Suprapubic skin (tissue), 4 donors: ENCODE results near the gene COL18A1. TPM values are rescaled to one million over a fixed set of nuclear protein-coding genes. Genes with fewer than 3 reads are reported as not detected.

Source experiments
- DNase-seq, 2 donors: peaks; one replicate each; pipeline ENCODE4 v3.0.0-alpha.2; 2019; ENCODE audit warnings: low spot score in 2 of 2
- H3K27ac ChIP-seq: fragments of 200-600 bp; sonication (generic); one replicate; pipeline ENCODE4 v1.5.1; 2019
- H3K27me3 ChIP-seq: fragments of 200-600 bp; sonication (generic); one replicate; pipeline ENCODE4 v1.5.1; 2019
- H3K36me3 ChIP-seq: fragments of 200-600 bp; sonication (generic); one replicate; pipeline ENCODE4 v1.5.1; 2019
- H3K4me1 ChIP-seq: fragments of 200-600 bp; sonication (generic); one replicate; pipeline ENCODE4 v1.5.1; 2019
- H3K4me3 ChIP-seq: fragments of 200-600 bp; sonication (generic); one replicate; pipeline ENCODE4 v1.5.1; 2019; ENCODE audit warnings: mild to moderate bottlenecking
- H3K9me3 ChIP-seq: fragments of 200-600 bp; sonication (generic); one replicate; pipeline ENCODE4 v1.5.1; 2019
- EP300 ChIP-seq: sonication (generic); formaldehyde crosslinking; IDR thresholded peaks from one replicate; pipeline ENCODE4 v1.6.1; 2017; ENCODE audit warnings: antibody characterized with exemption
- POLR2A ChIP-seq, 2 donors: fragments of 450-650 bp; IDR thresholded peaks; one replicate each; pipeline ENCODE4 v1.6.1; 2017; ENCODE audit warnings: antibody characterized with exemption in 2 of 2, mild to moderate bottlenecking in 2 of 2, moderate library complexity in 2 of 2
- POLR2AphosphoS5 ChIP-seq, 3 donors: sonication (generic); formaldehyde crosslinking; IDR thresholded peaks; one replicate each; pipeline ENCODE4 v1.6.1; 2017; ENCODE audit warnings: antibody characterized with exemption in 3 of 3
- WGBS: methylation state at CpG from one replicate; pipeline ENCODE4 v1.1.5; 2018; 5-methylcytosine and 5-hydroxymethylcytosine counted together
- total RNA-seq, 4 donors: library from RNA; depleted of rRNA; stranded (reverse); fragments of >200 nt; gene quantifications; one replicate each; pipeline ENCODE4 v1.1.0, GENCODE V29; 2016
- TF ChIP-seq, protein P1 (sequence below), 2 donors: fragments of 200-600 bp in 1 of 2; fragments of 450-650 bp in 1 of 2; sonication (generic) in 1 of 2; IDR thresholded peaks; one replicate each; pipeline ENCODE4 v1.5.1; 2016 to 2019; ENCODE audit warnings: antibody characterized with exemption in 2 of 2, mild to moderate bottlenecking in 1 of 2, moderate library complexity in 1 of 2

The COL18A1 gene
- total RNA-seq, 4 donors from 2014 or later: 71.9 to 157 (median 101) TPM

GRCh38 chr21:45421071-45421845 lies 16.3 kb downstream of the COL18A1 start:
- TF ChIP-seq POLR2AphosphoS5 (IDR thresholded peaks at IDR 0.05): no peak
- TF ChIP-seq POLR2A (IDR thresholded peaks at IDR 0.05): no peak
- TF ChIP-seq, protein P1, sequence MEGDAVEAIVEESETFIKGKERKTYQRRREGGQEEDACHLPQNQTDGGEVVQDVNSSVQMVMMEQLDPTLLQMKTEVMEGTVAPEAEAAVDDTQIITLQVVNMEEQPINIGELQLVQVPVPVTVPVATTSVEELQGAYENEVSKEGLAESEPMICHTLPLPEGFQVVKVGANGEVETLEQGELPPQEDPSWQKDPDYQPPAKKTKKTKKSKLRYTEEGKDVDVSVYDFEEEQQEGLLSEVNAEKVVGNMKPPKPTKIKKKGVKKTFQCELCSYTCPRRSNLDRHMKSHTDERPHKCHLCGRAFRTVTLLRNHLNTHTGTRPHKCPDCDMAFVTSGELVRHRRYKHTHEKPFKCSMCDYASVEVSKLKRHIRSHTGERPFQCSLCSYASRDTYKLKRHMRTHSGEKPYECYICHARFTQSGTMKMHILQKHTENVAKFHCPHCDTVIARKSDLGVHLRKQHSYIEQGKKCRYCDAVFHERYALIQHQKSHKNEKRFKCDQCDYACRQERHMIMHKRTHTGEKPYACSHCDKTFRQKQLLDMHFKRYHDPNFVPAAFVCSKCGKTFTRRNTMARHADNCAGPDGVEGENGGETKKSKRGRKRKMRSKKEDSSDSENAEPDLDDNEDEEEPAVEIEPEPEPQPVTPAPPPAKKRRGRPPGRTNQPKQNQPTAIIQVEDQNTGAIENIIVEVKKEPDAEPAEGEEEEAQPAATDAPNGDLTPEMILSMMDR (IDR thresholded peaks at IDR 0.05): no peak
- TF ChIP-seq EP300: no peak
- H3K4me1 ChIP-seq: peaks cover 36% of the 10 kb centered on the region
- H3K9me3 ChIP-seq: no peaks in the 10 kb centered on the region
- DNase-seq: no peak
- H3K4me3 ChIP-seq: no peak overlapping the region
- no peaks in the 10 kb centered on the region for H3K36me3 ChIP-seq
- 53% methylated on average over 11 of the region's 25 CpGs for WGBS
- H3K27ac ChIP-seq: peak overlapping the region; percentile 8
- H3K27me3 ChIP-seq: no peaks in the 10 kb centered on the region

DNA sequence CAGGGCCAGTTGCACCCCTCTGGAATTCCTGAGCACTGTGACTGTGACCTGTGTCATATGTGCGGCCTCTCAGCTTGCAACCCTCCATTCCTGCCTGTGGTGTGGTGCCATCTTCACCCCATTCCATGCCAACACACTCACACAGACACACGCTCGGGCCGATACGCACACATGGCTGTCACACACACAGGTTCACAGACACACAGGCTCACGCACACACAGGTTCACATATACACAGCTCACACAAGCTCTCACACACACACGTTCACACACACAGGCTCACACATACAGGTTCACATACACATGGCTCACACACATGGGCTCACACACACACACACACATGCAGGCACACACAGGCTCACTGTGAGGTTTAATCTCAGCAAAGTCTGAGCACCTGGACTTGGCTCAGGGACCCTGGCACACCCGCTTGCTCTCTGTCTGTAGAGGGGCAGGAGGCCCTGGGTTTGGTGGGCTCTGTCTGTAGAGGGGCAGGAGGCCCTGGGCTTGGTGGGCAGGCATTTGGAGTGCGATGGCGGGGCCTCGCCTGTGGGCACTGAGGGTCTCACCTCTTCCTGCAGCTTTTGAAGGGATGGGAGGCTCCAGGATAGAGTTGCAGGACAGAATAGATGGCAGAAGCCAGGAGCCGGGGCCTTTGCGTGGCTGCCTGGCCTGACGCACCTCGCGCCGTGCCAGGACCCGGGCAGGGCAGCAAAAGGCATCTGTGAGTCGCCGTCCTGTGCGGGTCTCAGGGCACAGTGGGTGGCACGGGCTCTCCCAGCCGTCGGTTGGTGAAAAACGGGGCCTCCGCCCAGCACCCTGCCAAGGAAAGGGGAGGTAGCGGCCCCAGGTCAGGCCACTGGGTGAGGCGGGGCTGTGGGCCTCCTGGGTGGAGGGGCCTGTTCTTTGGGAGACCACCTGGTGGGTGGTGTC lies 17.1 kb downstream of the COL18A1 start:
- H3K27ac ChIP-seq: no peak overlapping the region
- H3K9me3 ChIP-seq: no peaks in the 10 kb centered on the region
- WGBS: 91% methylated on average over 22 of the region's 28 CpGs
- DNase-seq: no peak
- TF ChIP-seq POLR2A (IDR thresholded peaks at IDR 0.05) (no peak), POLR2AphosphoS5 (IDR thresholded peaks at IDR 0.05) (no peak), EP300 (no peak)
- TF ChIP-seq, protein P1 (IDR thresholded peaks at IDR 0.05): no peak
- H3K4me3 ChIP-seq: no peak overlapping the region
- H3K4me1 ChIP-seq: peaks cover 42% of the 10 kb centered on the region
- no peaks in the 10 kb centered on the region for H3K36me3 ChIP-seq
- H3K27me3 ChIP-seq: no peaks in the 10 kb centered on the region

GRCh38 chr21:45423201-45423955 lies 18.4 kb downstream of the COL18A1 start:
- Histone ChIP-seq H3K4me3 (no peak overlapping the region), H3K9me3 (no peaks in the 10 kb centered on the region), H3K27me3 (no peaks in the 10 kb centered on the region), H3K36me3 (no peaks in the 10 kb centered on the region), H3K4me1 (peaks cover 49% of the 10 kb centered on the region), H3K27ac (no peak overlapping the region)
- 76% methylated on average over 8 of the region's 23 CpGs for WGBS
- TF ChIP-seq POLR2AphosphoS5 (IDR thresholded peaks at IDR 0.05) (no peak), EP300 (no peak), POLR2A (IDR thresholded peaks at IDR 0.05) (no peak)
- TF ChIP-seq, protein P1 (IDR thresholded peaks at IDR 0.05): no peak
- no peak for DNase-seq

DNA sequence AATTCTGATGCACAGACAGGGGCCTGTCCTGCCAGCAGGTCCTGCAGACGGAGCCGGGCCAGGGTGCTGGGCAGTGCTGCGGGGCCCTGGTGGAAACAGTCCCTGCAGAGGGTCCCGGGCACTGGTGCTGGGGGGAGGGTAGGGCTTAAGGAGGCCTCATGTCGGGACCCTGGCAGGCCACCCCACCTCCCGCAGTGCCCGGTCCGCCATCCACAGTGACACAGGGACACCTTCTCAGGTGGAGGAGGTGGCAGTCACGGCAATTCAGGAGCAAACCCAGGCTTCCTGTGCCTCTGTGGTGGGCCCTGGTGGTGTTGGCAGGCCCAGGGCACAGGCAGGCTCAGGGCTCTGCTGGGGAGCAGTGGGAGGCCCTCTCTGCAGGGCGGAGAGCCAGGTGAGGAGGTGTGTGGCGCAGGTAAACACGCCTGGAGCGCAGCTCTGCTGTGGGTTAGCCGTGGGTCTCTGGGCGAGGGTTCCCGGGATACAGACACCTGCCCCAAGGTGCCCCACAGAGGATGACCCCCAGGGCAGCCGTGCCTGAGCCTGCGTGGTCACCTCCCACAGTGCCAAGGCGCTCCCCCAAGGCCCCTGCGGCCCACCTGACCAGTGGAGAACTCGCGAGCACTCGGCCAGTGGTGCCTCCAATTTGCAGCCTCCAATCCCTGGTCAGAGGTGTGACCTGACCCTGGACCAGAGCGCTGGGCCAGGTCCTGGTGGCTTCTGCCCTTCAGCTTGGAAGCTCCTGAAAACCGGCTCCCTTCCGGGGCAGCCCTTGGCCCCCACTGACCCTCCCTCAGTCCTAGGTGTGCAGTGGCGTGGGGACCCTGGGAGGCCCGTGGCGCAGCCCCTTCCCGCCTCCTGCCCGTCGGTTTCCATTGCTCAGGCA lies 19.2 kb downstream of the COL18A1 start:
- no peak for TF ChIP-seq EP300
- TF ChIP-seq, protein P1 (IDR thresholded peaks at IDR 0.05): no peak
- TF ChIP-seq POLR2AphosphoS5 (IDR thresholded peaks at IDR 0.05): no peak
- DNase-seq: no peak
- peaks cover 48% of the 10 kb centered on the region for H3K4me1 ChIP-seq

More for the DNA sequence above, 19.2 kb downstream of the COL18A1 start:
- no peaks in the 10 kb centered on the region for H3K36me3 ChIP-seq
- H3K9me3 ChIP-seq: no peaks in the 10 kb centered on the region
- WGBS: 90% methylated on average over 27 of the region's 32 CpGs
- H3K27ac ChIP-seq: no peak overlapping the region
- H3K27me3 ChIP-seq: no peaks in the 10 kb centered on the region
- no peak overlapping the region for H3K4me3 ChIP-seq
